HCT116 (cell line): ENCODE data around the gene GOLIM4.

Source experiments
- CTCF ChIP-seq, 3 experiments: fragments of 200-600 bp in 1 of 3; sonication (generic) in 1 of 3; IDR thresholded peaks in 2 of 3; conservative IDR thresholded peaks in 1 of 3; 2 replicates each; pipeline ENCODE4 v1.5.1; 2012 to 2017; ENCODE audit warnings: low read depth in 2 of 3, low read length in 2 of 3, antibody characterized with exemption in 1 of 3, borderline replicate concordance in 1 of 3, control low read depth in 1 of 3, mild to moderate bottlenecking in 1 of 3, mixed read lengths in 1 of 3, mixed run types in 1 of 3, moderate library complexity in 1 of 3; ENCODE audit not compliant: insufficient read depth in 1 of 3
- SIN3A ChIP-seq: IDR thresholded peaks from 2 replicates; pipeline ENCODE4 v1.6.1; 2012; ENCODE audit warnings: low read depth

GRCh38 chr3:168044049-168044448 lies 51.7 kb downstream of the GOLIM4 start:
- TF ChIP-seq SIN3A (no peak), CTCF (IDR thresholded peaks at IDR 0.05 in 2 of 3, conservative IDR thresholded peaks at IDR 0.05 in 1 of 3; ENCODE audit: borderline replicate concordance in 1 of 3, insufficient read depth in 1 of 3, low read depth in 2 of 3, low read length in 2 of 3) (no peak)
